ENCODE measurements around the gene EFS. TPM values are rescaled to one million over a fixed set of nuclear protein-coding genes. Genes with fewer than 3 reads are reported as not detected.

Gene EFS
- total and polyA plus RNA-seq, 2 of the 8 experiments (the other 6 are each of a cell fraction or from before 2014, with no cell fraction given): 27.8 to 28.6 TPM

- no peak for TF ChIP-seq ATF2 (IDR thresholded peaks at IDR 0.05; ENCODE audit: low read length)
- no peak for TF ChIP-seq CTCF (IDR thresholded peaks at IDR 0.05; ENCODE audit: control extremely low read depth in 1 of 3, insufficient read depth in 1 of 3, low read depth in 1 of 3, low read length in 3 of 3)
- TF ChIP-seq YY1 (IDR thresholded peaks at IDR 0.05; ENCODE audit: low read depth, low read length): no peak
- no peak for TF ChIP-seq CHD7 (IDR thresholded peaks at IDR 0.05; ENCODE audit: insufficient replicate concordance, low read length)
- TF ChIP-seq CBX8 (IDR thresholded peaks at IDR 0.05; ENCODE audit: borderline replicate concordance, low read depth, low read length): no peak
Measured at GRCh38 chr14:23364164-23365035, 572 bp downstream of the EFS start (continued).
